Activated T-helper 1 cell treated with anti-CD3 and anti-CD28 coated beads, Interleukin-12 subunit alpha, Interleukin-12 subunit beta, Interleukin-2, Interleukin-4 antibody, amounts not matched to agents 30 ng/mL and 10 ng/mL and 1 ng/mL, durations not matched to agents 14 hours and 24 hours and 36 hours (primary cell): ENCODE results near the gene RNASE8. TPM values are rescaled to one million over a fixed set of nuclear protein-coding genes. Genes with fewer than 3 reads are reported as not detected.

ENCODE experiments used
- DNase-seq: peaks from one replicate; pipeline ENCODE4 v3.0.0; 2021; ENCODE audit warnings: low spot score
- H3K27ac Mint-ChIP-seq: one replicate; pipeline ENCODE4 v1.8.0; 2021; ENCODE audit warnings: mild to moderate bottlenecking, mixed read lengths
- H3K27me3 Mint-ChIP-seq: one replicate; pipeline ENCODE4 v1.8.0; 2022; ENCODE audit warnings: mild to moderate bottlenecking, moderate library complexity, mixed read lengths; ENCODE audit not compliant: insufficient read depth
- H3K36me3 Mint-ChIP-seq: one replicate; pipeline ENCODE4 v1.8.0; 2021; ENCODE audit warnings: low read depth, mixed read lengths
- H3K4me1 Mint-ChIP-seq: one replicate; pipeline ENCODE4 v1.8.0; 2021; ENCODE audit warnings: low read depth, mixed read lengths
- H3K4me3 Mint-ChIP-seq: one replicate; pipeline ENCODE4 v1.8.0; 2021; ENCODE audit warnings: mild to moderate bottlenecking, moderate library complexity, mixed read lengths
- H3K9me3 Mint-ChIP-seq: one replicate; pipeline ENCODE4 v1.8.0; 2021; ENCODE audit warnings: mixed read lengths
- intact Hi-C: fragments of 100-400 bp; cut with micrococcal nuclease; formaldehyde crosslinking; loops from one replicate; pipeline ENCODE4 v1.15.1; 2024
- total RNA-seq: library from RNA; stranded (reverse); gene quantifications from 2 replicates; pipeline ENCODE4 v1.2.3, GENCODE V29; 2022

The RNASE8 gene
- total RNA-seq, 1 donor from 2014 or later, result not detected

DNA sequence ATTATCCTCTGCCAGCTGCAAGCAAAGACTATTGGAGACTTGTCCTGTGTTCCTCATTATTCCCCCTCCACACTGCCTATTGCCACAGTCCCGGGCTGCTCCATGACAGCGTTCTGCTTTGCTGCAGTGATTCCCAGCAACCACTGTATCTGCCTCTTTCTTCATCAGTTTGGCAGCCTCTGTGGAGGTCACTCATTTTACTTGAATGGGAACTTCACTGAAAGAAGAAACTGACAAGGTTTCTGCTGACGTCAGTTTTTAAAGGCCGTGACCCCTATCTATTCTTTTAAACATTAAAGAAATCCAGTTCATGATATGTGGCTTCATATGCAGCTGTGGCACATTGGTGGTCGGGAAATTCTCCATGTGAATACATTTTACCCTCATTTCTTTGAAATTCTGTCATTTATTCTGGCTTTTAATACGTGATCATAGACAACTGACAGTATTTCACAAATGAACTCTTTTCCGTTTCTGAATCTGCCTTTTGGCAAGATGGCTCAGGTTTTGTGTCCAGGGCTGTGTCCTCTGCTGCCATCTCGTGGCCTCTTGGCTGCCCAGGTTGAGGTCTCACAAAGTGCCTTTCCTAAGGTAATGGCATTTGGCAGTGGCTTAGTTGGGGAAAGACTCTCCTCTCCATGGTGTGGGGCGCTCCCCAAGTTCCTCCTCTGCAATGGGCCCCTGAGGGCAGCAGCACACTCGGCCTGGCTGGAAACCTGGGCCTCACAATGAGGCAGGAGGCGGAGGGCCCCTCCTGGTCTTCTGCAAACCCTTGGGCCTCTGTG, 49.1 kb downstream of the RNASE8 start:
- Mint-ChIP-seq H3K9me3 (no peaks in the 10 kb centered on the region), H3K4me3 (no peak overlapping the region), H3K4me1 (peaks cover 34% of the 10 kb centered on the region)

DNA sequence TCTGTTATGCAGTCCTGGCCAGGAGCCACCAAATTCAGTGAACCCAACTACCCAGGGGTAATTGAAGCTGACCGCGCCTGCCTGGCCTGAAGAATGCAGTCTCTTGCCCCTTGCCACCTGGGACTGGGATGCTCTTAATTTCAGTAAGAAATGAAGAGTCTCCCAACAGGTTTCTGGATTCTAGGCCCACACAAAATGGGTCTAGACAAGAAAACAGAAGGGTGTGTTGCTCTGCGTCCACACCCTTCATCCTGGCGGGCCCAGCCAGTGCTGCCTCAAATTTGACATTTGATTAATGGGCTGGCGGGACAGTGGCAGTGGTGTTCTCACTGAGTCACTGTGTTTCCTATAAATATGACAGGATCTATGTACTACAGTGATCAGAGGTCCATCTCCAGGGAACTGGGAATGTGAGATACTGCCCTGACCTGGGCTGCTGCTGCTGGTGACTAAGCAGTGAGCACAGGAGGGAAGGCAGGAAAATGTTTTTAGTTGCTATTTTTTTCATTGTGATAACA, 49.7 kb downstream of the RNASE8 start:
- H3K9me3 Mint-ChIP-seq, result no peaks in the 10 kb centered on the region
- H3K27me3 Mint-ChIP-seq, result peaks cover 2% of the 10 kb centered on the region
- intact Hi-C loops, result loop anchor here (1.0 to 10.0 kb wide), 3 partner anchors 39 to 447 kb away; no protein-coding TSS in a partner anchor
- peaks cover 1% of the 10 kb centered on the region for H3K36me3 Mint-ChIP-seq
- H3K4me3 Mint-ChIP-seq, result no peak overlapping the region
- H3K27ac Mint-ChIP-seq, result no peak overlapping the region
- DNase-seq, result no peak
- H3K4me1 Mint-ChIP-seq, result peaks cover 27% of the 10 kb centered on the region

More for the DNA sequence above, 49.1 kb downstream of the RNASE8 start:
- Mint-ChIP-seq H3K27ac (no peak overlapping the region), H3K27me3 (peaks cover 2% of the 10 kb centered on the region), H3K36me3 (peaks cover 1% of the 10 kb centered on the region)
- peak; percentile 68 for DNase-seq
- intact Hi-C loops, result loop anchor here (1.0 to 10.0 kb wide), 3 partner anchors 38 to 448 kb away; no protein-coding TSS in a partner anchor

Other genes starting within 250 kb of the RNASE8 start
- gene RNASE3, start 166.4 kb upstream of the RNASE8 start, total RNA-seq, result not detected in 2 replicates
- gene RNASE2, start 102.3 kb upstream of the RNASE8 start, total RNA-seq, result not detected in 2 replicates
- gene METTL17, start 67.8 kb upstream of the RNASE8 start, total RNA-seq, result 96.1 and 100 TPM in 2 replicates
- gene SLC39A2, start 58.5 kb upstream of the RNASE8 start, total RNA-seq, result 0.24 and 0.36 TPM in 2 replicates
- gene NDRG2, start 32.8 kb upstream of the RNASE8 start, total RNA-seq, result 1.5 and 1.6 TPM in 2 replicates
- gene TPPP2, start 27.6 kb upstream of the RNASE8 start, total RNA-seq, result not detected in 2 replicates
- not detected in 2 replicates for gene RNASE13, start 23.0 kb upstream of the RNASE8 start, total RNA-seq
- not detected in 2 replicates for gene RNASE7, start 15.5 kb upstream of the RNASE8 start, total RNA-seq
- gene ARHGEF40, start 12.5 kb downstream of the RNASE8 start, total RNA-seq, result not detected in 2 replicates
- gene ZNF219, start 40.8 kb downstream of the RNASE8 start, total RNA-seq, result 8.2 and 8.3 TPM in 2 replicates
- not detected in 2 replicates for gene TMEM253, start 43.2 kb downstream of the RNASE8 start, total RNA-seq
- not detected in 2 replicates for gene OR5AU1, start 98.2 kb downstream of the RNASE8 start, total RNA-seq
- gene HNRNPC, start 211.6 kb downstream of the RNASE8 start, total RNA-seq, result 958 and 976 TPM in 2 replicates
- gene RPGRIP1, start 222.3 kb downstream of the RNASE8 start, total RNA-seq, result not detected in 2 replicates